Natural killer cell (primary cell): Measurements from ENCODE around the gene FXYD1. TPM values are rescaled to one million over a fixed set of nuclear protein-coding genes. Genes with fewer than 3 reads are reported as not detected.

ENCODE experiments used
- ATAC-seq, 3 donors: fragments of 150-1000 bp in 2 of 3; fragments of 200-7000 bp in 1 of 3; cut with Tn5 transposase; 1 replicate in 1 of 3; 2 replicates in 2 of 3; pipeline ENCODE4 v1.10.0; 2021; ENCODE audit warnings: mild to moderate bottlenecking in 2 of 3, moderate library complexity in 2 of 3
- DNase-seq, 2 donors: peaks; one replicate each; pipeline versions ENCODE4 v3.0.0 to v3.0.0-alpha.2; 2013 to 2021; ENCODE audit warnings: mixed read lengths in 1 of 2
- H3K27ac ChIP-seq: one replicate; pipeline ENCODE4 v1.5.1; 2013; ENCODE audit warnings: mild to moderate bottlenecking, low read length
- H3K27me3 ChIP-seq: one replicate; pipeline ENCODE4 v1.6.1; 2013; ENCODE audit warnings: low read length; ENCODE audit not compliant: control insufficient read depth, insufficient read depth
- H3K36me3 ChIP-seq: one replicate; pipeline ENCODE4 v1.6.1; 2013; ENCODE audit warnings: low read length; ENCODE audit not compliant: control insufficient read depth, insufficient read depth
- H3K4me1 ChIP-seq: one replicate; pipeline ENCODE4 v1.6.1; 2013; ENCODE audit warnings: low read length; ENCODE audit not compliant: control insufficient read depth, insufficient read depth
- H3K4me3 ChIP-seq: one replicate; pipeline ENCODE4 v1.5.1; 2013; ENCODE audit warnings: low read length
- H3K9me3 ChIP-seq: one replicate; pipeline ENCODE4 v1.6.1; 2013; ENCODE audit warnings: low read length; ENCODE audit not compliant: control insufficient read depth, insufficient read depth
- H3K27ac Mint-ChIP-seq, 2 donors: one replicate each; pipeline ENCODE4 v1.8.0; 2022; ENCODE audit warnings: mild to moderate bottlenecking in 2 of 2, mixed read lengths in 2 of 2, moderate library complexity in 1 of 2
- H3K27me3 Mint-ChIP-seq, 2 donors: one replicate each; pipeline ENCODE4 v1.8.0; 2022; ENCODE audit warnings: low read depth in 2 of 2, mixed read lengths in 2 of 2
- H3K36me3 Mint-ChIP-seq: one replicate; pipeline ENCODE4 v1.8.0; 2022; ENCODE audit warnings: mixed read lengths
- H3K4me1 Mint-ChIP-seq, 2 donors: one replicate each; pipeline ENCODE4 v1.8.0; 2022; ENCODE audit warnings: mixed read lengths in 2 of 2
- H3K4me3 Mint-ChIP-seq: one replicate; pipeline ENCODE4 v1.8.0; 2022; ENCODE audit warnings: mild to moderate bottlenecking, moderate library complexity, mixed read lengths
- H3K9me3 Mint-ChIP-seq, 2 donors: one replicate each; pipeline ENCODE4 v1.8.0; 2022; ENCODE audit warnings: mixed read lengths in 2 of 2
- CTCF ChIP-seq: fragments of 200-600 bp; IDR thresholded peaks from one replicate; pipeline ENCODE4 v1.8.0; 2022; ENCODE audit warnings: antibody characterized with exemption
- WGBS: methylation state at CpG from one replicate; pipeline ENCODE4 v1.1.7; 2013; ENCODE audit warnings: missing lambda C conversion rate; ENCODE audit not compliant: insufficient coverage; 5-methylcytosine and 5-hydroxymethylcytosine counted together
- intact Hi-C: fragments of 100-400 bp; cut with micrococcal nuclease; formaldehyde crosslinking; loops from one replicate; pipeline ENCODE4 v1.14.2; 2022
- total RNA-seq, 4 donors: library from RNA; stranded (reverse); fragments of 120-200 nt in 1 of 4; gene quantifications; one replicate each; pipeline versions ENCODE4 v1.2.3 to v1.2.4, GENCODE V29; 2013 to 2022

The FXYD1 gene
- total RNA-seq, 3 donors from 2014 or later (not counting 1 experiment from before 2014, with no cell fraction given) = not detected

GRCh38 chr19:35125270-35125717 lies 13.3 kb upstream of the FXYD1 start:
- Mint-ChIP-seq H3K27ac (no peak overlapping the region), H3K36me3 (no peaks in the 10 kb centered on the region), H3K27me3 (peaks cover 0 to 5% of the 10 kb centered on the region in 2 donors), H3K9me3 (no peaks in the 10 kb centered on the region), H3K4me1 (peaks cover 14 to 19% of the 10 kb centered on the region in 2 donors), H3K4me3 (peak overlapping the region; percentile 13)
- Histone ChIP-seq H3K4me3 (no peak overlapping the region), H3K36me3 (no peaks in the 10 kb centered on the region), H3K27me3 (no peaks in the 10 kb centered on the region), H3K4me1 (peaks cover 11% of the 10 kb centered on the region), H3K27ac (no peak overlapping the region), H3K9me3 (no peaks in the 10 kb centered on the region)
- intact Hi-C loops = no loop called here
- ATAC-seq = no peak
- no peak for TF ChIP-seq CTCF
- DNase-seq = no peak
- 90% methylated on average over 19 of the region's 19 CpGs for WGBS

GRCh38 chr19:35125749-35126623 lies 12.6 kb upstream of the FXYD1 start:
- no peak for TF ChIP-seq CTCF
- H3K27ac Mint-ChIP-seq = no peak overlapping the region
- Histone ChIP-seq H3K4me3 (no peak overlapping the region), H3K36me3 (no peaks in the 10 kb centered on the region), H3K27ac (no peak overlapping the region), H3K27me3 (no peaks in the 10 kb centered on the region), H3K9me3 (no peaks in the 10 kb centered on the region), H3K4me1 (peaks cover 11% of the 10 kb centered on the region)
- intact Hi-C loops = no loop called here
- peak overlapping the region; percentile 13 for H3K4me3 Mint-ChIP-seq
- H3K36me3 Mint-ChIP-seq = no peaks in the 10 kb centered on the region
- H3K4me1 Mint-ChIP-seq = peaks cover 14 to 19% of the 10 kb centered on the region in 2 donors
- ATAC-seq (no peak), DNase-seq (no peak)
- peaks cover 0 to 5% of the 10 kb centered on the region in 2 donors for H3K27me3 Mint-ChIP-seq
- 95% methylated on average over 35 of the region's 35 CpGs for WGBS
- no peaks in the 10 kb centered on the region for H3K9me3 Mint-ChIP-seq

GRCh38 chr19:35126624-35126959 lies 12.0 kb upstream of the FXYD1 start:
- no peak overlapping the region for H3K27ac ChIP-seq
- WGBS = 91% methylated on average over 20 of the region's 20 CpGs
- peaks cover 14 to 19% of the 10 kb centered on the region in 2 donors for H3K4me1 Mint-ChIP-seq
- no peak overlapping the region for H3K4me3 ChIP-seq
- ATAC-seq = no peak
- no peaks in the 10 kb centered on the region for H3K36me3 ChIP-seq
- intact Hi-C loops = no loop called here
- H3K27me3 Mint-ChIP-seq = peaks cover 0 to 5% of the 10 kb centered on the region in 2 donors
- no peaks in the 10 kb centered on the region for H3K36me3 Mint-ChIP-seq
- H3K9me3 ChIP-seq = no peaks in the 10 kb centered on the region
- H3K9me3 Mint-ChIP-seq = no peaks in the 10 kb centered on the region
- H3K4me3 Mint-ChIP-seq = no peak overlapping the region
- peaks cover 11% of the 10 kb centered on the region for H3K4me1 ChIP-seq
- DNase-seq = no peak
- H3K27ac Mint-ChIP-seq = no peak overlapping the region
- no peak for TF ChIP-seq CTCF
- no peaks in the 10 kb centered on the region for H3K27me3 ChIP-seq
